ENCODE results near the gene JAK1.

Gene JAK1

DNA sequence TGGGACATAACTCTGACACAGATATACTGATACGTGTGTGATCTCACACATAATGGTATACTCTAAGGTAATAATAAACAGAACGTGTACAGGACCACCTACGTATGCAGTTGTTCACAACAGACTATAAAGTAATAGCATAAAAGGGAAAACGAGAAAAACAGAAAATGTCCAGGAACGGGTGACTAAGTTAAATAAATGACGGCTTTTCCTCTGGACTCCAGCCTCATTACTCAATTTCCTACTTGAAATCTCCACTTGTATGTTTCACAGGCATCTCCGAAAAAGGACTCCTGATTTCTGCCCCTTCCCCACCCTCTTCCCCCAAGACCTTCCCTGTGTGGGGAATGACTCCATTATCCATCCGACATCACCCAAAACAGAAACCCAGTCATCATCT is 95.1 kb downstream of the JAK1 start:
- no peak for DNase-seq

DNA sequence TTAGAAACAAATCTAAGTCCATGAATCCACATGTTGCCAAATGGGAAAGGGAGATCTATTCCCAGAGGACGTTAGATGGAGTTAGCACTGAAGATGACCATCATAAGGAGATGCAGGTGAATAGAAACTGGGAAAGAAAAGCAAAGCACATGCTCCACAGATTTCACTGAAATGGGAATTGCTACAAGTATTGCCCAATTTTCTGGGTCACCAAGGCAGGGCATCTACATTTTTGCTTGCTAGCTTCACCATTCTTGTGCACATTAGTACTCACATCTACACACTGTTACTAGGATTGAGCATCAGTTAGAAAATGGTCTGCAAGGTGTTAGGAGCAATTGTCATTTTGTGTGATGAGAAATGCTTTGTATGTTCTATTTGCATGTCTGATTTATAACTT is 99.1 kb downstream of the JAK1 start:
- DNase-seq: no peak

DNA sequence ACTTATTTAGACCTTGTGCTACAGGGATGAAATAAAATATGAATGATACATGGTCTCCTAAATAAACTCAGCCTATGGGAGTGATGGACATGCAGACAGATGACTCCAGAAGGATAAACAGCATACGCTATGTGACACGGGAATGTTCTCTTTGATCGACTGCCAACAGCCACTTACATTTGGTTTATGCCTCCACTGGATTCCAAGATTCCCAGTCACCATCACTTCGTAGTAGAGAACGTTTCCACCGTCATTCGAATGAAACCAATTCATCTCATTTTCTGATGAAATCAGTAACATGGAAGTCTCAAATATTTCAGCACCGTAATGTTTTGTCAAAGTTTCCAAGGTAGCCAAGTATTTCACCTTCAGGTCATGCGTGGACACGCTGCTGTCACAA is 99.7 kb downstream of the JAK1 start:
- no peak for DNase-seq

DNA sequence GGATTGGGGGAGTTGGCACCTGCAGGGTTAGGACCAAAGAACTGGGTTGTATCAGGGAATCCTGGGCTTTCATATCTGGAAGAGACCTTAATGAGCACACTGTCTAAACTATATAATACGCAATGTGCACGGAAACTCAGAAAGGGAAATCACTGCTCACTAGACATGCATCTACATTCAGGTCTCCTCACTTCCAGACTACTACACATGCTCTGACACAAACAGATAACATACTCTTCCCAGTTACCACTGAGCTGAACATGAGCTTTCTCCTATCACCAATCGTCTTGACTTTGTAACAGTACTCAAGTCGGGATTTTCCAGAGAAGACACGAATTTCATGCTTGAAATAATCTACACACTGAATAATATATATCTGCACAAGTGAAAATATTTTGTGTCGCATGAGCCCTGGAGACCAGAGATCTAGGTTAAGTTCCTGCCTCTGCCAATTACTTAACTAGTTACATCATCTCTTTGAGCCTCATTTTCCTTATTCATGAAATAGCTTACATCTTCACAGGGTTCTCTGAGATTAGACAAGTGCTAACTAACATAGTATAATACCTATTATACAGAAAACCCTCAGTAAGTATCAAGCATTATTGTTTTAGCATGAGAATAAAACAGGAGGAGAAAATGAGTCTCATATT is 101.1 kb downstream of the JAK1 start:
- no peak for DNase-seq

DNA sequence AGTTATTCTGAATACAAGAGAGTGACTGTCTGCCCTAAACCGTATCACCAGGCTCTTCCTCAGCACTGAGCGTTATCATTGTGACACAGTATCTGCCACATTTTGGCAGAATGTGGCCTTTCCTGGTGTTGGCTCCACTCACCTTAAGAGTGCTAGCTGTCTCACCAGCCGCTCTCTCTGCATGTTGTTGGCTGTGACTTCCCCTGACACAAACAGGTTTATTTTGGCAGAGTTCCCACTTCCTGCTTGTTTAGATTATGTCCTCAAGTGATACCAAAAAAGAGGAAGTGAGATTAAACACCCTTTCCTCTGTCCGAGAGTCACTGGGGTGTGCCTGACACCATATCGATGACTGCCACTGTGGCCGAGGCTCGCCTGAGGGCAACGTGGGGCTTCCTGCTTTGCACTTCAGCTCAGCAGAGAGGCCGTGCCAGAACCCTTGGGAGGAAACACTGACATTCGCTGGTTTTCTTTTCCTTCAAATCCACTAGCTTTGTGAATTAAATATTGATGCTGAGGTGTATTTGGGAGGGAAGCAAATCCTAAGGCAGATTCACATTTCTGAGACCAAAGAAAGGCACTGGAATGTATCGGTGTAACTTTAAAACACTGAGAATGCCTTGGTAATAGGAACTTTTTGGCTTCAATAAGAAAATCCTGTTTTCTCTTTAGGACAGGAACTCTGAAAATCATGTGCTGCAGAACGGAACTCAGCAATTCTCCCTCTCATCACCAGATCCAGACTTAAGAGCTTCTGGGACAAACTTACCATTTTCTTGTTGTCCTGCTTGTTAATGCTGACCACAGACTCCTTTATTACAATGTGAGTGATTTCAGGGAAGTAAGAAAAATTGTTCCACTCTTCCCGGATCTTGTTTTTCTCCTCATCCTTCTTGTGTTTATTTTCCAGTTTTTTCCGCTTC is 102.1 kb downstream of the JAK1 start:
- DNase-seq: peak in 9 of 58 donors; percentile 6 to 35 (median 13)

DNA sequence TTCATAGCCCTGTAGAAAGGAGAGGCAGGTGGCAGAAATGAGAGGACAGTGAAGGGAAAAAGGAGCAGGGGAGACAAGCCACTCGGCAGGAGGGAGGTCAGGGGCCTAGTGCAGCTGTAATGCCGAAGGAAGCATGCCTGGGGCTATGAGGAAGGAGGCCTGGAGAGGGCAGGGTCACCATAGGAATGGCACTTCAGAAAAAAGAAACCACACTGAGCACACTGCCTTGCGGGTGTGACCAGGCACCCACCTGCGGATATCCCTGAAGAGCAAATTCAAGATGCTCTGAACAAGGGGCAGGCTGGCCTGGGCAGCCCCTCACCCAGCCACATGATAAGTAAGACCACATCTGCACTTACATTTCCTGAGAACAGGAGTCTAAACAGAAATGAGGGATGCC is 104.7 kb downstream of the JAK1 start:
- no peak for DNase-seq

DNA sequence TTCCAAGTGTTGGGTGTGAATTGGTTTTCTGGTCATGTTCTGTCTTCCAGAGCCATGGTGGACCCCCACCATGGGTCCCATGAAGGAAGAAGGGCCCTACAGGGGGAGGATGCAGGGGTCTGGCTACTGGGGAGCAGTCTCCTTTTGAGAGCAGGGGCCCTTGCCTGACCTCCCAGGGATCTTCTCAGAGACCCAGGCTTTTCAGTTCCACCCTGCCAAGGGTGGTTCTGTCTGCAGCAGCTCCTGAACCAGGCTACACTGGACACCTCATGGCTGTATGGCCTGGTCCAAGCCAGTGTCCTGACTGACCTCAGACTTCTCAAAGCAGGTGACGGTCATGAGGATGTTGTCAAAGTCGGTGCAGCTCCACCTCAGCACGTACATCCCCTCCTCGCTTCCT is 109.0 kb downstream of the JAK1 start:
- DNase-seq: no peak

DNA sequence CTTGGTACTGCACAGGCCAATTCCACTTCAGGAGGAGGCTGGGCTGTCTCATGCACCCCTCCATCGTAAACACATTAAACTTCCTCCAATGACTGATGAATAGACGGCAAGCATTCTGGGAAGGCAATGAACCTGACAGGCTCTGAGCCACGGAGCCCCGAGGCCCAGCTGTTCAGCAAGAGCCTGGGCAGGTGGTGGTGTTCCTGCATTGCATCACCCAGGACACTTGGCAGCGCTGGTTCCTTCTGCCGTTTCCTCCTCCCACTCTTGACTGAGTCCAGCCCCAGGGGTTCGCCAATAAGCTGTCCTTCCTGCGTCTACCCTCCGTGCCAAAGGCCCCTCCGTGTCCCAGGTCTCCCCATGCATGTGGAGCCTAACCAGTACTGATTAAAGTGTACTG is 109.8 kb downstream of the JAK1 start:
- no peak for DNase-seq

DNA sequence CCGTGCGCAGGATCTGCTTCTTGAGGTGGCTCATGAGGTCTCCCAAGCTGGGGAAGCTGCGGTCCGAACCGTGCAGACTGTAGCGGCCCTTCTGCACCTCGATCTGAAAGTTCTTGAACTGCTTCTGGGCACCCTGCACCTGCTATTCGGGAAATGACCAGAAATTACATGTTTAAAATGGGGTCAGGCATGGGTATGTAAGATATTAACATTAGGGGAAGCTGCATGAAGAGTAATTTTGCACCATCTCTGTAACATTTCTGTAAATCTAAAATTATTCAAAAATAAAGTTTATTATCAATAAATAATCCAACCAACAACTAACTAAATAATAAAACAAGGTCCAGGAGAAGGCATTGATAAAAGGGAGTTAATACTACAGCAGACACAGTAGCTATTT is 110.8 kb downstream of the JAK1 start:
- DNase-seq: no peak

DNA sequence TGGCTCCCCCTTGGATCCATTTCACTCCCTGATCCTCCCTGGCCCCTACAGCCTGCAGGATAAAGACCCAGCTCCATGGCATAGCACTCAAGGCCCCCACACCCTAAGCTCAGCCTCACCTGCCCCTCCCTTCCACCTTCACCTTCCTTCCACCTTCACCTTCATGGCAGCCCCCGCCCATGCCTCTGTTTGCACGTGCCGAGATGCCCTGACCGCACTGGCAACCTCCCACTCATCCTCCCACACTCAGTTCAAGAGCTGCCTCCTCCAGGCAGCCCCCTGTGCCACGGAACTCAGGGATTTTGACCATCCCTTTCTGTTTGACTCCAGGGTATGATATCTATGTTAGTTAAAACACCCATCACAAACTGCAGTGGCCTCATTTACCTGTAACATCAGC is 111.7 kb downstream of the JAK1 start:
- no peak for DNase-seq

DNA sequence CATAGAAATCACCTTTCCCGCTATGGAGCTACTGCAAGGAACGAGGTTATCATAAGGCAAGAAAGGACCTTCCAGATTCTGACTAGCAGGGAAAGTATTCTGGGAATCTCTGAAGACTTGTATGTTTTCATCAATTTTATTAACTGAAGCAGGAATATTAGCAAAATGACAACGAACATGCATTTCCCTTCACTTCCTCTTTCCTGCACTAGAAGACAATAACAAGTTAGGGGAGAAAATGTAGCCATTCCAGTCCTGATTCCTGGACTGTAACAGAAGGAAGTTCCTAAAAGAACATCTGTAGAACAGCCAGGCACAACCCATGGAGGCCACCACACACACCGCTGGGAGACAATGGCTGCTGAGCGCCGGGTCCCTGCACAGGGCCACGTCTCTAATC is 114.7 kb downstream of the JAK1 start:
- no peak for DNase-seq

DNA sequence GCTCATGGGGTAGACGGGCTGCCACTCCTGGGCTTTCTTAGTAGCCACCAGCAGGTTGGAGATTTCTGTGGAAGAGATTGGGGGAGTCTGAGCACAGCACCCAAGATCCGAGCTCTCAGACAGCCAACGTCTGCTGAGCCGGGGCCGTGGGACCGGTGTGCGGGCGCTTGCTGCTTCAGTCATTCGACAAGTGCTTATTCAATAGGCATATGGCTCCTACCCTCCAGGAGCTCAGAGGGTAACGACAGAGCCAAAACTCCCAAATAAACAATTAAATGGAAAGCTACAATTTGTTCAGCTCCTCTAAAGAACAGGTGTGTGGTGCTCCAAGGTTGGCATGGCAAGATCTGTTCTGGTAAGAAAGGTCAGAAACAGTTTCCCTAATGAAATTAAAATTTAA is 115.5 kb downstream of the JAK1 start:
- no peak for DNase-seq

DNA sequence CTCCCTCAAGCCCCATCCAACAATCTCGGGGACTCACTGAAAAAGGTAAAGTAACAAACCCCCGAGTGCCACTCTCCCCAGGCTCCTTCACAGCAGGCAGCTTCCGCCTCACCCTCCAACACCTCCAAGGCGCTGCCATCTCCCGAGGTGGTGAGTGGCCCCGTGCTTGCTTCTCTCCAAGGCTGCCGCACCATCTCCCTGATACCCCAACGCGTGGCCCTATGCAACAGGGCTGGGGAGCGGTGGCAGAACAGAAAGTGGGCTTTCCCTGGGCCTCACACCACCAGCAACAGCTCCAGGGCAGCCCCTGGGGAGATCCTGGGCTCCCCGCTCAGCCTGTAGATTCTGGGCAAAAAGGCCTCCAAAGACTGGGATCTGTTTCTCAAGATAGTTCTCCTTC is 116.4 kb downstream of the JAK1 start:
- no peak for DNase-seq

DNA sequence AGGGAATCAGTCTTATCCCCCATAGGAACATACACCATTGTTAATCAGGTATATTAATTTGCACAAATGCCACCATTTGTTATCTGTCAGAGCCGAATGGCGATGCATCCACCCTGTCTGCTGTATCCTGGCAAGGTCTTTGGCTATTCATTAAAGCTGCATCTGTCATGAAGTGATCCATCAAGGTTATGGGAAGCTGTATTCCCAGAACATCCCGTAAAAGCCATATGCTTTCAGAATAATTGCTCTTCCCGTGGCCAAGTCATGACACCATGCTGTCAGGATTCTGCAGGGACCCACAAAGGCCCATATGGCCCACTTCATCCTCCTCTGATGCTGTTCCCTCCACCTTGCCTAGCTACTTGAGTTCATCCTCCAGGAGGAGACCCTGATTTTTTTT is 117.5 kb downstream of the JAK1 start:
- DNase-seq: no peak

DNA sequence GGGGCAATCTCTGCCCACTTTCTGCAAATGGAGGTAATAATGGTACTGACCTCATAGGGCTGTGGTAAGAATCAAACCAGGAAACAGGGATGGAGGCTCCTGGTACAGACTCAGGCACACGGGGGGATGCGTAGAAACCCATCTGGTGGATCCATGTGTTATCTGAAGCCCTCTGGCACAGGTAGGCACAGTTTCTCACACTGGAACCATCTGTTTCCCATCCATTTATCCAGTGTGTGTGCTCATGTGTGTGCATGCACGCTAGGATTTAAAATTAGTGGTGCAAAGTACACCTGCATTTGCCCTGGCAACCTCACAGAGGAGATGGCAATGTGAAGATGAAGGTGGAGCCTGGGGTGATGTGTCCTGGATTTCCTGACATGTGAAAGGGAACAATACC is 118.2 kb downstream of the JAK1 start:
- no peak for DNase-seq

DNA sequence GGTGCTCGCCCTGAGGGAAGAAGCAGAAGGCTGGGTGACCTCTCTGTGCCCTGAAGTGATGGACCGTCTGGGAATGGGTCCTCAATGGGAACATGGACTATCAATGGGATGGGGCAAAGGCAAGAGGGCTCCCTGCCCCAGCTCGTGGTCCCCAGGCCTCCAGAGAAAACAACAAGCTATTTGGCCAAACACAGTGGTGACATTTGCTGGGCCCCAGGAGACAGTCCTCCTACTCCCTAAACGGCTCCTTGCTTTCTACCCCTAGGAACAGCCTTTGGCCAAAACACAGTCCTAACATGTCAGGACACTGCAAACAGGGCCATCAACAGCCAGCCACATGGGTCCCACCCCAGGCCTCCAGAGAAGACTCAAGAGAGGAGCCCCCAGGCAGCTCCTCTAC is 118.7 kb downstream of the JAK1 start:
- DNase-seq: no peak

DNA sequence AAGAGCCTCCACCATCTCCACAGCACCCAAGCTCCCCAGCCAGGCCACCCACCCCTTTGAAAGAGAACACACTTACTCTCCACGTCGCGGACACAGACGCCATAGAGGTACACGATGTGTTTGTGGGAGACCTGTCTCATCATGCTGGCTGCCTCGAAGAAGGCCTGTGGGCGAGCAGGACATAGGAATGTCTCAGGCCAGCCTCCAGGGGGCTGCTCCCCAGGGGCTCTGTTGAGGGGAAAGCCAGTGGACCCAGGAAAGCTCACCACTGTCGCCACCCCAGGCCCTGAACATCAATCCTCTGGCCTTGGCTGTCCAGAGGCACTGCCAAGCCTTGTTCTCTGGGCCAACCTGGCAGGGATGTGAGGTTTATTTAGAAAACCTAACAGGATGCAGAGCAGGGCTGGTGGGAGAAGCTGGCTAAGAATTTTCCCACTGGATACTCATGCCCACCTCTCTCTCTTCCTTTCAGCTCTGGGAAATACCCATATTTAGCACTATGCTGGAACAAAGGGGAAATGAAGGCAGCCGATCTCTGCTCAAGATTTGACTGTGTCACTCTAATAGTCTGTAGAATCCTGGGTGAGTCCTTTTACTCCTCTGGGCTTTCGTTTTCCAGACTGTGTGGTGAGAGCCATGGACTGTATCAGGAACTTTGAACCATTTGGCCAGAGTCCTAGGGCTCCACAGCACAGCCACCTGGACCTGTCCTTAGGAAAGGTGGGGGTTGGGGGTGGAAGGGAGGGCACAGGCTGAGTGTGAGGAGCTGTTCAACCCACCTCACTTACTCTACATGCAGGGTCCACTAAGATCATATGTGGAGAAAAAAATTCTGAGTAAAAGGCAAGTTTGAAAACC is 119.5 kb downstream of the JAK1 start:
- DNase-seq: peak in 2 of 58 donors; percentile 5 to 12

DNA sequence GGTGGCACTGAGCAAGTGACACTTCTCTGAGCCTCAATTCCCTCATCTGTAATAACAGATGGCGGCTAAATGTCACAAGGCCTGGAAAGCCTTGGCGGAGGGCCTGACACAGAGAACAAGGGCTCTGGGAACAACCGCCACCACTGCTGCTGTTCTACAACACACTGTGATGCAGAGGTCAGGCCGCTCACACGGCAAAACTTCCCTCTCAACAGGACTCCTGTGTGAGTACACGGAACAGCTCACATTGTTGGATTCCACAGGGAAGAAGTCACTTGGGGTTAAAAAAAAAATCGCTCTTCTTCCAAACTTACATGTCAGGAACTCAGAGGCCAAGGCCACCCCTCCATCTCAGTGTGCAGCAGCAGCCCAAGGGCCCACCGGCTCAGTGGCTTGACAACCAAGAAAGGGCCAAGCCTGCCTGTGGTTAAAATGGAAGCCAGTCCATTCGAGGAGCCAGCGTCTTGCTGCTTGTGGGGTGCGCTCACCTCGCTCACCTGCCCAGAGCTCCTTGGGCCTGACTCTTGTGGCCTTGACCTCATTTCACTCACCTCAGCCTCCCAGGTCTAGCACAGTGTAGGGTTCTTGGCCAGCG is 120.4 kb downstream of the JAK1 start:
- DNase-seq: peak in 1 of 58 donors; percentile 8

DNA sequence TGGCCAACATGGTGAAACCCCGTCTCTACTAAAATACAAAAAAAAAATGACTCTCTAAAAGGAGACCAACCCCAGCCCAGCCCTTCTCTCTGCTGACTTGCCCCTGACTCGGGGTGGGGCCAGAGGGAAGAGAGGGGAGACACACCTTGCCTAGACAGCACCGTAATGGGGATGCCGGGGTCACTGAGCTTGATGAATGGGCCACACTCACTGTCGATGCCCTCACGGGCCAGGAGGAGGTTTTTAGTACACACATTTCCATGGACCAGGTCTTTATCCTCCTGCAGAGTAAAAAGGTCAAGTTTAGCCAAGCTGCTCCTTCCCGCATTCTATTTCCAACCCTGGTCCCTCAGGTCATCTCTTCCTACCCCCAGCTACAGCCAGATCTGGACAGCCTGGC is 121.7 kb downstream of the JAK1 start:
- no peak for DNase-seq

DNA sequence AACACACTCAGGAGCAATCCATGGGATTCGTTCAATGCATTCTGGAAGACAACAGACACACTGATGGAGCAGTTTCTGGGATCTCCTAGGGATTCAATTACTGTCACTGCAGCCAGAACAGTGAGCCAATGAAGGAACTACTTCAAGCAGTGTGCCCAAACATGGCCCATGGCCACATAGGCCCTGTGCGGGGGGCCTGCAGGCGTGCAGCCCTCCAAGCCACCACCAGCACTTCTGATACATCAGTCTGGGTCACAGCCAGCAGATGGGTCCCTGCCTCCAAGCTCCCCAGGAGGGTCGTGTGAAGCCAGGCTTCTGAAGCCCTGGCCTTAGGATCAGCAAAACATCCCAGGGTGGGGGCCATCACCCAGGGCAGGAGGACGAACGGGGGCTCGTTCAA is 122.2 kb downstream of the JAK1 start:
- no peak for DNase-seq

DNA sequence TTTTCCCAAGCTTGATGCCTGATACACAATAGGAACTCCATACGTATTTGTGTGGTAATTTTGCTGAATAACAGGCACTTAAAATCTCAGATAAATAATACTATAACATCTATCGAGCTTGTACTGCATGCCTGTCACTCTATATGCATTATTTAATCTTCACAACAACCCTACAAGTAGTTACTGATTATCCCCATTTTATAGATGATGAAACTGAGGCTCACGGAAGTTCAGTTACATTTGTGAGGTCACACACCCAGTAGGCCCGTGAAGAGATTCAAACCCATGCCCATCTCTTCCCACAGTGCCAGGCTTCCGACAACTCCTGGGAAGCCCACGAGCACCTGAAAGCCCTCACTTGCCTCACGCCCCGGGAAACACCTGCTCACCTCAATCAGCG is 122.7 kb downstream of the JAK1 start:
- DNase-seq: no peak

DNA sequence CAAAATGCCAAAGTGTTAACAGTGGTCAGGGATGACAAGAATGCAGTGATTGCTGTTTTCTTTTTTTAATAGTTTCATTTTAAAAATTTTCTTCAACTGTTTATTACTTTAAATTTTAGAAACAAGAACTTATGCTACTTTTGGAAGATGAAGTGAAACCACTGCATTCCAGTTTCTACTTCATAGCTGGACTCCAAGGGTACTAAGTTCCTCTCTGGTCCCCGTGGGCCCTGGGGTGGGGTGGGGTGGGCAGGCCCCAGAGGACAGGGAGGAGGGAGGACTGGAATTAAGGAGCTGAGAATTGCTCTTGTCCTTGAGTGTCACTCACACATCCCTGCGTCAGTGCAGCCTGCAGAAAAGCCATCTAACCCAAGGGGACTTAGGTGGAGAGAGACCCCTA is 124.1 kb downstream of the JAK1 start:
- no peak for DNase-seq

Measured in anterior cingulate cortex (tissue), 58 donors.